ENCODE measurements around the gene PWWP2A.

DNA sequence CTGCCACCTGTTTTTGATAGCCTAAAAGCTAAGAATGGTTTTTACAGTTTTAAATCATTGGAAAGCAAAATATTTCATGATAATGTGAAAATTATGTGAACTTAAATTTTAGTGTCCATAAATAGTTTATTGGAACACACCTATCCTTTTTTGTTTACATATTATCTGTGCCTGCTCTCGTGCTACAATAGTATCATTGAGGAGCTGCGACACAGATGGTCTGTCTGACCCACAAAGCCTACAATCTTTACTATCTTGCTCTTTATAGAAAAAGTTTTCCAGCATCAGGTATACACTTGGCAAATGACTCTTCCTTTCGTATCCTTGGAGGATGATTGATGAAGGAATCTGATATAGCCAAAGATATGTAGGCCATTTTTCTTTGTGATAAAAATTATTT, 70.2 kb downstream of the PWWP2A start:
- TF ChIP-seq EZH2phosphoT487 (IDR thresholded peaks at IDR 0.05; ENCODE audit: borderline replicate concordance): no peak
- TF ChIP-seq, protein P1, sequence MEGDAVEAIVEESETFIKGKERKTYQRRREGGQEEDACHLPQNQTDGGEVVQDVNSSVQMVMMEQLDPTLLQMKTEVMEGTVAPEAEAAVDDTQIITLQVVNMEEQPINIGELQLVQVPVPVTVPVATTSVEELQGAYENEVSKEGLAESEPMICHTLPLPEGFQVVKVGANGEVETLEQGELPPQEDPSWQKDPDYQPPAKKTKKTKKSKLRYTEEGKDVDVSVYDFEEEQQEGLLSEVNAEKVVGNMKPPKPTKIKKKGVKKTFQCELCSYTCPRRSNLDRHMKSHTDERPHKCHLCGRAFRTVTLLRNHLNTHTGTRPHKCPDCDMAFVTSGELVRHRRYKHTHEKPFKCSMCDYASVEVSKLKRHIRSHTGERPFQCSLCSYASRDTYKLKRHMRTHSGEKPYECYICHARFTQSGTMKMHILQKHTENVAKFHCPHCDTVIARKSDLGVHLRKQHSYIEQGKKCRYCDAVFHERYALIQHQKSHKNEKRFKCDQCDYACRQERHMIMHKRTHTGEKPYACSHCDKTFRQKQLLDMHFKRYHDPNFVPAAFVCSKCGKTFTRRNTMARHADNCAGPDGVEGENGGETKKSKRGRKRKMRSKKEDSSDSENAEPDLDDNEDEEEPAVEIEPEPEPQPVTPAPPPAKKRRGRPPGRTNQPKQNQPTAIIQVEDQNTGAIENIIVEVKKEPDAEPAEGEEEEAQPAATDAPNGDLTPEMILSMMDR (conservative IDR thresholded peaks at IDR 0.05; ENCODE audit: low read length): no peak
